Right cardiac atrium (tissue), 5 donors: ENCODE data around the gene ANAPC2. TPM values are rescaled to one million over a fixed set of nuclear protein-coding genes. Genes with fewer than 3 reads are reported as not detected.

Source experiments
- ATAC-seq, 2 donors: fragments of 200-7000 bp; cut with Tn5 transposase; one replicate each; pipeline versions ENCODE4 v1.8.0 to v1.9.1; 2020; ENCODE audit warnings: moderate library complexity in 2 of 2, mild to moderate bottlenecking in 1 of 2
- DNase-seq, 3 donors: peaks; one replicate each; pipeline ENCODE4 v3.0.0-alpha.2; 2020
- H3K27ac ChIP-seq: one replicate; pipeline ENCODE4 v1.5.1; 2013; ENCODE audit warnings: mild to moderate bottlenecking, low read length, control low read depth, moderate library complexity
- H3K27me3 ChIP-seq: one replicate; pipeline ENCODE4 v1.6.1; 2013; ENCODE audit not compliant: control insufficient read depth, insufficient read depth
- H3K4me1 ChIP-seq: one replicate; pipeline ENCODE4 v1.6.1; 2013; ENCODE audit warnings: low read length; ENCODE audit not compliant: control insufficient read depth, insufficient read depth
- H3K4me3 ChIP-seq: one replicate; pipeline ENCODE4 v1.5.1; 2013; ENCODE audit warnings: low read length, control low read depth
- H3K9me3 ChIP-seq: one replicate; pipeline ENCODE4 v1.6.1; 2013; ENCODE audit warnings: low read length; ENCODE audit not compliant: control insufficient read depth
- WGBS: extraction: QIAGEN DNeasy Blood & Tissue Kit; methylation state at CpG from one replicate; pipeline ENCODE4 v1.1.7; 2013; 5-methylcytosine and 5-hydroxymethylcytosine counted together
- intact Hi-C, 4 donors: fragments of 100-400 bp; cut with DNase I; formaldehyde crosslinking; loops; one replicate each; pipeline versions ENCODE4 v1.11.0 to v1.14.0; 2022 to 2023
- polyA plus RNA-seq: library from polyadenylated mRNA; stranded (reverse); fragments of 200-250 nt; gene quantifications from one replicate; pipeline ENCODE4 v1.2.3, GENCODE V29; 2013
- total RNA-seq, 4 donors: library from RNA; stranded (reverse); fragmentation: NEBNext Ultra II Directional; extraction: Animal tissue kit (Norgen Biotek cat#: 25700); gene quantifications; one replicate each; pipeline ENCODE4 v1.2.1, GENCODE V29; 2021
- donor health status: healthy with polysubstance abuse.
- donor health status: DM: no; HTN: yes; CAD: no.
- donor health status: DM: no; HTN: no; CAD: no.
- donor health status: DM: no; HTN: yes; CAD: no; lungs with severe emphysema.
- donor health status: DM: yes; HTN: yes; CAD: no.

The ANAPC2 gene
- total and polyA plus RNA-seq, 5 donors, result 26.6 to 45.7 (median 32.3) TPM

GRCh38 chr9:137219757-137220316, 31.5 kb upstream of the ANAPC2 start:
- Histone ChIP-seq H3K9me3 (no peaks in the 10 kb centered on the region), H3K27ac (no peak overlapping the region), H3K27me3 (no peaks in the 10 kb centered on the region), H3K4me3 (no peak overlapping the region), H3K4me1 (peaks cover 5% of the 10 kb centered on the region)
- DNase-seq (peak in 1 of 3 donors; percentile 52), ATAC-seq (no peak)
- 89% methylated on average over 10 of the region's 10 CpGs for WGBS
- intact Hi-C loops, result no loop called here

- DNase-seq (peak in 2 of 3 donors; percentile 60 to 76), ATAC-seq (no peak)
- intact Hi-C loops, result no loop called here
- H3K27me3 ChIP-seq, result no peaks in the 10 kb centered on the region
- no peak overlapping the region for H3K27ac ChIP-seq
- H3K9me3 ChIP-seq, result no peaks in the 10 kb centered on the region
- H3K4me3 ChIP-seq, result no peak overlapping the region
- WGBS, result 35% methylated on average over 12 of the region's 12 CpGs
- H3K4me1 ChIP-seq, result peaks cover 5% of the 10 kb centered on the region
These were observed 30.5 kb upstream of the ANAPC2 start for GRCh38 chr9:137218754-137219271.

- intact Hi-C loops, result no loop called here
- no peaks in the 10 kb centered on the region for H3K9me3 ChIP-seq
- H3K27me3 ChIP-seq, result no peaks in the 10 kb centered on the region
- WGBS, result 89% methylated on average over 30 of the region's 30 CpGs
- peak in 1 of 3 donors; percentile 55 for DNase-seq
- no peak for ATAC-seq
- H3K4me1 ChIP-seq, result peaks cover 5% of the 10 kb centered on the region
- no peak overlapping the region for H3K4me3 ChIP-seq
- H3K27ac ChIP-seq, result no peak overlapping the region
These were observed 29.9 kb upstream of the ANAPC2 start for GRCh38 chr9:137218212-137218753.

- Histone ChIP-seq H3K9me3 (no peaks in the 10 kb centered on the region), H3K27me3 (no peaks in the 10 kb centered on the region), H3K4me3 (no peak overlapping the region), H3K27ac (no peak overlapping the region), H3K4me1 (peaks cover under 1% of the 10 kb centered on the region)
- intact Hi-C loops, result no loop called here
- DNase-seq, result peak; percentile 75 to 89 (median 88)
- peak; percentile 33 to 56 for ATAC-seq
- 59% methylated on average over 36 of the region's 36 CpGs for WGBS
These were observed 29.2 kb upstream of the ANAPC2 start for GRCh38 chr9:137217276-137218211.

- ATAC-seq, result no peak
- no peak overlapping the region for H3K27ac ChIP-seq
- H3K9me3 ChIP-seq, result no peaks in the 10 kb centered on the region
- 89% methylated on average over 30 of the region's 30 CpGs for WGBS
- peak in 1 of 3 donors; percentile 56 for DNase-seq
- intact Hi-C loops, result no loop called here
- H3K4me3 ChIP-seq, result no peak overlapping the region
- H3K4me1 ChIP-seq, result no peaks in the 10 kb centered on the region
- H3K27me3 ChIP-seq, result no peaks in the 10 kb centered on the region
These were observed 28.0 kb upstream of the ANAPC2 start for GRCh38 chr9:137216188-137216965.

- H3K27me3 ChIP-seq, result no peaks in the 10 kb centered on the region
- ATAC-seq (no peak), DNase-seq (peak in 1 of 3 donors; percentile 57)
- 94% methylated on average over 22 of the region's 22 CpGs for WGBS
- no peak overlapping the region for H3K27ac ChIP-seq
- no peaks in the 10 kb centered on the region for H3K4me1 ChIP-seq
- no peaks in the 10 kb centered on the region for H3K9me3 ChIP-seq
- intact Hi-C loops, result no loop called here
- no peak overlapping the region for H3K4me3 ChIP-seq
These were observed 27.0 kb upstream of the ANAPC2 start for GRCh38 chr9:137215196-137215986.

- WGBS, result 93% methylated on average over 19 of the region's 19 CpGs
- Histone ChIP-seq H3K4me1 (no peaks in the 10 kb centered on the region), H3K4me3 (no peak overlapping the region), H3K27me3 (no peaks in the 10 kb centered on the region), H3K9me3 (no peaks in the 10 kb centered on the region), H3K27ac (no peak overlapping the region)
- no peak for DNase-seq
- no peak for ATAC-seq
- intact Hi-C loops, result no loop called here
These were observed 26.3 kb upstream of the ANAPC2 start for GRCh38 chr9:137214620-137215019.

- intact Hi-C loops, result no loop called here
- DNase-seq, result no peak
- H3K4me1 ChIP-seq, result no peaks in the 10 kb centered on the region
- no peak for ATAC-seq
- no peak overlapping the region for H3K27ac ChIP-seq
- no peak overlapping the region for H3K4me3 ChIP-seq
- no peaks in the 10 kb centered on the region for H3K9me3 ChIP-seq
- no peaks in the 10 kb centered on the region for H3K27me3 ChIP-seq
- WGBS, result 88% methylated on average over 49 of the region's 49 CpGs
These were observed 25.1 kb upstream of the ANAPC2 start for GRCh38 chr9:137213160-137214060.

GRCh38 chr9:137212520-137212919, 24.2 kb upstream of the ANAPC2 start:
- no peak for ATAC-seq
- H3K27me3 ChIP-seq, result no peaks in the 10 kb centered on the region
- intact Hi-C loops, result no loop called here
- H3K4me1 ChIP-seq, result no peaks in the 10 kb centered on the region
- no peak overlapping the region for H3K27ac ChIP-seq
- 83% methylated on average over 21 of the region's 21 CpGs for WGBS
- peak in 1 of 3 donors; percentile 47 for DNase-seq
- H3K9me3 ChIP-seq, result no peaks in the 10 kb centered on the region
- H3K4me3 ChIP-seq, result no peak overlapping the region
